Thoracic aorta (tissue), 2 donors: ENCODE measurements around the gene PCDHGA1. TPM values are rescaled to one million over a fixed set of nuclear protein-coding genes. Genes with fewer than 3 reads are reported as not detected.

ENCODE experiments used
- ATAC-seq: fragments of 150-250 bp; one replicate; pipeline ENCODE4 v1.8.0; 2017; ENCODE audit warnings: low read depth; ENCODE audit not compliant: insufficient number of reproducible peaks, low FRiP score
- DNase-seq: peaks from one replicate; pipeline ENCODE4 v3.0.0-alpha.2; 2020; ENCODE audit warnings: low spot score
- H3K27ac ChIP-seq, 2 donors: fragments of 200-600 bp; sonication (generic); 1 replicate in 1 of 2; 2 replicates in 1 of 2; pipeline ENCODE4 v1.5.1; 2016; ENCODE audit warnings: mild to moderate bottlenecking in 2 of 2, moderate library complexity in 2 of 2
- H3K27me3 ChIP-seq: fragments of 200-600 bp; sonication (generic); replicated peaks from 2 replicates; pipeline ENCODE4 v1.6.0; 2016; ENCODE audit warnings: mild to moderate bottlenecking; ENCODE audit not compliant: insufficient read depth
- H3K36me3 ChIP-seq: fragments of 200-600 bp; sonication (generic); one replicate; pipeline ENCODE4 v1.5.1; 2016
- H3K4me1 ChIP-seq, 2 donors: fragments of 200-600 bp; sonication (generic); 1 replicate in 1 of 2; 2 replicates in 1 of 2; pipeline versions ENCODE4 v1.5.1 to v1.6.0; 2016; ENCODE audit warnings: low read depth in 2 of 2, mild to moderate bottlenecking in 1 of 2; ENCODE audit not compliant: control insufficient read depth in 1 of 2
- H3K4me3 ChIP-seq: fragments of 200-600 bp; sonication (generic); 2 replicates; pipeline ENCODE4 v1.5.1; 2016; ENCODE audit warnings: mild to moderate bottlenecking
- H3K9me3 ChIP-seq: fragments of 200-600 bp; sonication (generic); 2 replicates; pipeline ENCODE4 v1.5.1; 2016
- CTCF ChIP-seq: fragments of 200-600 bp; sonication (generic); IDR thresholded peaks from one replicate; pipeline ENCODE4 v1.5.1; 2019; ENCODE audit warnings: antibody characterized with exemption
- total RNA-seq, 2 donors: library from RNA; depleted of rRNA; stranded (reverse); fragments of >200 nt; gene quantifications; one replicate each; pipeline versions ENCODE4 v1.1.0 to v1.2.3, GENCODE V29; 2016

PCDHGA1 gene
- total RNA-seq, 2 donors from 2014 or later = 0.41 to 2.8 TPM

- Histone ChIP-seq H3K9me3 (no peaks in the 10 kb centered on the region), H3K27me3 (no peaks in the 10 kb centered on the region), H3K4me1 (peaks cover 29 to 71% of the 10 kb centered on the region in 2 donors), H3K27ac (no peak overlapping the region), H3K36me3 (no peaks in the 10 kb centered on the region), H3K4me3 (peak overlapping the region; percentile 83)
- ATAC-seq (no peak), DNase-seq (no peak)
- no peak for TF ChIP-seq CTCF
Observed at GRCh38 chr5:141478321-141478945, 148.1 kb downstream of the PCDHGA1 start.

- ATAC-seq = no peak
- Histone ChIP-seq H3K4me3 (peak overlapping the region; percentile 11), H3K27ac (no peak overlapping the region), H3K36me3 (no peaks in the 10 kb centered on the region), H3K9me3 (no peaks in the 10 kb centered on the region), H3K4me1 (peaks cover 37 to 83% of the 10 kb centered on the region in 2 donors), H3K27me3 (no peaks in the 10 kb centered on the region)
- no peak for DNase-seq
- no peak for TF ChIP-seq CTCF
Observed at GRCh38 chr5:141479776-141480175, 149.5 kb downstream of the PCDHGA1 start.

GRCh38 chr5:141483902-141484301 is 153.6 kb downstream of the PCDHGA1 start:
- ATAC-seq (no peak), DNase-seq (no peak)
- no peak for TF ChIP-seq CTCF
- H3K4me3 ChIP-seq = peak overlapping the region; percentile 72
- peaks cover 35 to 76% of the 10 kb centered on the region in 2 donors for H3K4me1 ChIP-seq
- no peak overlapping the region for H3K27ac ChIP-seq
- no peaks in the 10 kb centered on the region for H3K36me3 ChIP-seq
- no peaks in the 10 kb centered on the region for H3K9me3 ChIP-seq
- no peaks in the 10 kb centered on the region for H3K27me3 ChIP-seq

- Histone ChIP-seq H3K4me3 (peak overlapping the region; percentile 72), H3K27ac (no peak overlapping the region), H3K27me3 (no peaks in the 10 kb centered on the region), H3K9me3 (no peaks in the 10 kb centered on the region), H3K4me1 (peaks cover 36 to 78% of the 10 kb centered on the region in 2 donors), H3K36me3 (no peaks in the 10 kb centered on the region)
- ATAC-seq (no peak), DNase-seq (no peak)
- no peak for TF ChIP-seq CTCF
Observed at GRCh38 chr5:141484310-141484640, 154.0 kb downstream of the PCDHGA1 start.

- no peak for DNase-seq
- Histone ChIP-seq H3K27me3 (no peaks in the 10 kb centered on the region), H3K4me3 (peak within 1 kb of the TSS; percentile 72), H3K27ac (no peak within 1 kb of the TSS), H3K4me1 (peaks cover 34 to 78% of the 10 kb centered on the region in 2 donors), H3K9me3 (no peaks in the 10 kb centered on the region), H3K36me3 (no peaks in the 10 kb centered on the region)
- no peak for TF ChIP-seq CTCF
- no peak for ATAC-seq
Observed at GRCh38 chr5:141484641-141485311, 154.5 kb downstream of the PCDHGA1 start, which contains the start of gene PCDHGC4. Gene PCDHGC4, plus strand, starts transcription at chr5:141485030. Its CDS starts 144 bp downstream, at chr5:141485174.
